ENCODE data around the gene TUBA8. TPM values are rescaled to one million over a fixed set of nuclear protein-coding genes. Genes with fewer than 3 reads are reported as not detected.

Gene TUBA8
- total and polyA plus RNA-seq, 8 donors = 3.1 to 4.1 (median 3.5) TPM; not detected in 5

DNA sequence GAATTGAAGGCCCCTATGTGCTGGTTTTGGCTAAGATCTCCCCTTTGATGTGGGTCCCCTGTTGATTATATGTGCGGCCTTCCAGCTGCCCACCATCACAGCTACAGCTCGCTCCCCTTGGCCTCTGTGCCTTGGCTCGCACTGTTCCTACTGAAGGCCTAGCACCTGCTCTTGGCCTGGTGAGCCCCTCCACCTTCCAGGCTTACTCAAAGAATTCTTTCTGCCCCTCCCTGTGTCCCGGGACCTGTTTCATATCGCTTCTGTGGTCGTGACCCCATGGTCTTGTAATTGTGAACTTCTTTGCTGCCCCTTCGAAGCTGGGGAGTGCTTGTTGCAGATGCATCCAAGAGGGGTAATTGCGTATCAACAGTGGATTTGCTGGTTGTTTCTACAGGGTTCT lies 20.3 kb upstream of the TUBA8 start:
- Histone ChIP-seq H3K4me1 (peaks cover 7 to 50% (median 20%) of the 10 kb centered on the region in 4 donors), H3K27me3 (no peaks in the 10 kb centered on the region), H3K36me3 (peaks cover 39 to 57% (median 53%) of the 10 kb centered on the region in 4 donors), H3K4me3 (no peak overlapping the region), H3K27ac (peak overlapping the region in 2 of 5 donors; percentile 86 to 90), H3K9me3 (no peaks in the 10 kb centered on the region)
- 83 to 93% (median 89%) methylated on average over 8 of the region's 8 CpGs for WGBS, 5 donors
- TF ChIP-seq EP300 (IDR thresholded peaks at IDR 0.05) (no peak), POLR2A (IDR thresholded peaks at IDR 0.05) (no peak), POLR2AphosphoS5 (IDR thresholded peaks at IDR 0.05) (no peak)
- TF ChIP-seq, protein P1, sequence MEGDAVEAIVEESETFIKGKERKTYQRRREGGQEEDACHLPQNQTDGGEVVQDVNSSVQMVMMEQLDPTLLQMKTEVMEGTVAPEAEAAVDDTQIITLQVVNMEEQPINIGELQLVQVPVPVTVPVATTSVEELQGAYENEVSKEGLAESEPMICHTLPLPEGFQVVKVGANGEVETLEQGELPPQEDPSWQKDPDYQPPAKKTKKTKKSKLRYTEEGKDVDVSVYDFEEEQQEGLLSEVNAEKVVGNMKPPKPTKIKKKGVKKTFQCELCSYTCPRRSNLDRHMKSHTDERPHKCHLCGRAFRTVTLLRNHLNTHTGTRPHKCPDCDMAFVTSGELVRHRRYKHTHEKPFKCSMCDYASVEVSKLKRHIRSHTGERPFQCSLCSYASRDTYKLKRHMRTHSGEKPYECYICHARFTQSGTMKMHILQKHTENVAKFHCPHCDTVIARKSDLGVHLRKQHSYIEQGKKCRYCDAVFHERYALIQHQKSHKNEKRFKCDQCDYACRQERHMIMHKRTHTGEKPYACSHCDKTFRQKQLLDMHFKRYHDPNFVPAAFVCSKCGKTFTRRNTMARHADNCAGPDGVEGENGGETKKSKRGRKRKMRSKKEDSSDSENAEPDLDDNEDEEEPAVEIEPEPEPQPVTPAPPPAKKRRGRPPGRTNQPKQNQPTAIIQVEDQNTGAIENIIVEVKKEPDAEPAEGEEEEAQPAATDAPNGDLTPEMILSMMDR (IDR thresholded peaks at IDR 0.05) = no peak
- DNase-seq = no peak
- intact Hi-C loops (cut with DNase I; ENCODE audit: low total_unique reads) = no loop called here

DNA sequence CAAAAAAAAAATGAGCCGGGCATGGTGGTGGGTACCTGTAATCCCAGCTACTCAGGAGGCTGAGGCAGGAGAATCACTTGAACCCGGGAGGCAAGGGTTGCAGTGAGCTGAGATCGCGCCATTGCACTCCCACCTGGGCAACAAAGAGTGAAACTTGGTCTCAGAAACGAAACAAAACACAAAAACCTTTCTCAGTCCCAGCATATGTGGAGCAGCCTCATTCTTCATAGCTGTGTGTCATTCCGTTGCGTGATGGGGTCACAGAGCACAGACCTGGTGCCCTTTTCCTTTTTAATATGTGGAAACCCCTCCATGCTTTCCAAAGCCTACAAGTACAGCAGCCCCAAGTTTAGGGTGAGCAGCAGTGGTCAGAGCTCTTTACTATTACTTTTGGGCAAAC lies 19.1 kb upstream of the TUBA8 start:
- H3K4me1 ChIP-seq = peaks cover 10 to 53% (median 20%) of the 10 kb centered on the region in 4 donors
- 37 to 56% (median 45%) methylated on average over 7 of the region's 7 CpGs for WGBS, 5 donors
- DNase-seq = no peak
- H3K4me3 ChIP-seq = peak overlapping the region; percentile 13 to 41 (median 28)
- TF ChIP-seq POLR2A (IDR thresholded peaks at IDR 0.05) = no peak
- TF ChIP-seq, protein P1 (IDR thresholded peaks at IDR 0.05) = no peak
- TF ChIP-seq POLR2AphosphoS5 (IDR thresholded peaks at IDR 0.05) = no peak
- no peak for TF ChIP-seq EP300 (IDR thresholded peaks at IDR 0.05)
- H3K27ac ChIP-seq = peak overlapping the region; percentile 83 to 90 (median 86)
- no peaks in the 10 kb centered on the region for H3K27me3 ChIP-seq
- H3K9me3 ChIP-seq = no peaks in the 10 kb centered on the region
- H3K36me3 ChIP-seq = peaks cover 29 to 45% (median 44%) of the 10 kb centered on the region in 4 donors
- intact Hi-C loops (cut with DNase I; ENCODE audit: low total_unique reads) = no loop called here

DNA sequence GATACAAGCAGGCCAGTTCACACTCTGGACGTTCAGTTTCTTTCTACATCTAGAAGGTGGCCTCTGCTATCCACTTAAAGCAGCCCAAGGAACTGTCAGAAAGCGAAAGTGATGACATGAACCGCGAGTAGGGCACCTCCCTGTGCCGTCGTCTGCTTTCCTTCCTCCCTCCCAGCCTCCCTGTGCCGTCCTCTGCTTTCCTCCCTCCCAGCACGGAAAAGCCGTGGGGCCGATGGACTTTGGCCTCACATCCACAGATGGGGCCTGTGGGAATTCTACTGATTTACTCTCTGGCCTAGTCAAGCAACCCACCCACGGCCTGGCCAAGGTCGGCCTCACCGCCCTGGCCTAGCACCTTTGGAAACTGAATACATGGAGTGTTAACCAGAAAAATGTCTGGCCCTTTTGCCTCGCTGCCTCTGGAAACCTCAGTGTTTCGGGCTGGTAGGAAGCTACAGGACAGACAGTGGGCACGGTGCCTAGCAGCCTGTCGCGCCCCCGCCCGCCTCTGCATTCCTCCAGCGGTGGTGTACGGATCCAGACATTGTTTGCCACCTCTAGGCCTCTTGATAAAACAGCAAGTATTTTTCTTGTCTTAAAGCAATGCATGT lies 18.6 kb upstream of the TUBA8 start:
- intact Hi-C loops (cut with DNase I; ENCODE audit: low total_unique reads) = no loop called here
- TF ChIP-seq POLR2A (IDR thresholded peaks at IDR 0.05) (no peak), POLR2AphosphoS5 (IDR thresholded peaks at IDR 0.05) (peak in 2 of 3 donors; percentile 32 to 54)
- Histone ChIP-seq H3K36me3 (peaks cover 26 to 39% (median 38%) of the 10 kb centered on the region in 4 donors), H3K4me3 (peak overlapping the region; percentile 13 to 41 (median 28)), H3K27ac (peak overlapping the region; percentile 83 to 90 (median 86)), H3K9me3 (no peaks in the 10 kb centered on the region), H3K4me1 (peaks cover 10 to 53% (median 20%) of the 10 kb centered on the region in 4 donors), H3K27me3 (no peaks in the 10 kb centered on the region)
- 17 to 34% (median 19%) methylated on average over 22 of the region's 22 CpGs for WGBS, 5 donors
- peak; percentile 75 to 88 for DNase-seq

DNA sequence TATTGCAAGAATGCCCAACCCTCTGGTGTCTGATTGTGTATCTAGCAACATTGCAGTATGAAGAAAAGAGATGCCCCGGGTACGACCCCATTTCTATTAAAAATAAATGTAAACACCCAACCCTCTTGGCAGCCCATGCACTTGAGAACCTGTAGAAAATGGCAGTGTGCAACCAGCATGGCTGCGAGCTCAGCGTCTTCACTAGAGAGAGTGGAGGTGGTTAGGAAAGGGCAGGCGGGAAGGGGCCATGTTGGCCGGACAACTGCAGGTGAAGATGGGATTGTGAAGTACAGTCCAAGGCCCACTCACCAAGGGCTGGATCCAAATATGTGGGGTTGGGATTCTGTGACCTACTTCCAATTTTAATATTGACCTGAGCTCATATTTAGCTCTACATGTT lies 16.9 kb upstream of the TUBA8 start:
- Histone ChIP-seq H3K9me3 (no peaks in the 10 kb centered on the region), H3K4me1 (peaks cover 6 to 43% (median 20%) of the 10 kb centered on the region in 4 donors), H3K27me3 (no peaks in the 10 kb centered on the region), H3K27ac (no peak overlapping the region), H3K4me3 (no peak overlapping the region), H3K36me3 (peaks cover 10 to 34% (median 25%) of the 10 kb centered on the region in 4 donors)
- TF ChIP-seq EP300 (IDR thresholded peaks at IDR 0.05) (no peak), POLR2A (IDR thresholded peaks at IDR 0.05) (no peak), POLR2AphosphoS5 (IDR thresholded peaks at IDR 0.05) (no peak)
- TF ChIP-seq, protein P1 (IDR thresholded peaks at IDR 0.05) = no peak
- intact Hi-C loops (cut with DNase I; ENCODE audit: low total_unique reads) = no loop called here
- 88 to 95% (median 89%) methylated on average over 6 of the region's 6 CpGs for WGBS, 5 donors
- no peak for DNase-seq
